Esophagus muscularis mucosa (tissue), 4 donors: ENCODE data around the gene TRPM3. TPM values are rescaled to one million over a fixed set of nuclear protein-coding genes. Genes with fewer than 3 reads are reported as not detected.

Experiments
- DNase-seq: peaks from one replicate; pipeline ENCODE4 v3.0.0-alpha.2; 2017; ENCODE audit errors: extremely low spot score
- H3K27ac ChIP-seq, 4 donors: fragments of 200-600 bp; sonication (generic); replicated peaks in 1 of 4; 1 replicate in 3 of 4; 2 replicates in 1 of 4; pipeline ENCODE4 v1.5.1; 2016 to 2019; ENCODE audit warnings: mild to moderate bottlenecking in 1 of 4
- H3K27me3 ChIP-seq, 4 donors: fragments of 200-600 bp; sonication (generic); one replicate each; pipeline versions ENCODE4 v1.5.1 to v1.6.0; 2016 to 2019
- H3K36me3 ChIP-seq, 4 donors: fragments of 200-600 bp; sonication (generic); one replicate each; pipeline ENCODE4 v1.5.1; 2016 to 2019
- H3K4me1 ChIP-seq, 4 donors: fragments of 200-600 bp; sonication (generic); one replicate each; pipeline ENCODE4 v1.5.1; 2016 to 2019
- H3K4me3 ChIP-seq, 4 donors: fragments of 200-600 bp; sonication (generic); 1 replicate in 2 of 4; 2 replicates in 2 of 4; pipeline ENCODE4 v1.5.1; 2016 to 2019; ENCODE audit warnings: mild to moderate bottlenecking in 4 of 4, moderate library complexity in 1 of 4
- H3K9me3 ChIP-seq, 4 donors: fragments of 200-600 bp; sonication (generic); 1 replicate in 3 of 4; 2 replicates in 1 of 4; pipeline ENCODE4 v1.5.1; 2016 to 2019
- CTCF ChIP-seq, 3 experiments: fragments of 200-600 bp in 2 of 3; fragments of 450-650 bp in 1 of 3; sonication (generic) in 2 of 3; IDR thresholded peaks; one replicate each; pipeline ENCODE4 v1.5.1; 2017 to 2019; ENCODE audit warnings: antibody characterized with exemption in 3 of 3, mild to moderate bottlenecking in 2 of 3, moderate library complexity in 1 of 3
- EP300 ChIP-seq: sonication (generic); formaldehyde crosslinking; IDR thresholded peaks from one replicate; pipeline ENCODE4 v1.6.1; 2017; ENCODE audit warnings: antibody characterized with exemption
- POLR2A ChIP-seq: fragments of 450-650 bp; IDR thresholded peaks from one replicate; pipeline ENCODE4 v1.6.1; 2017; ENCODE audit warnings: antibody characterized with exemption, moderate library complexity, mild to moderate bottlenecking, low read depth
- POLR2AphosphoS5 ChIP-seq, 2 donors: sonication (generic); formaldehyde crosslinking; IDR thresholded peaks; one replicate each; pipeline ENCODE4 v1.6.1; 2017; ENCODE audit warnings: antibody characterized with exemption in 2 of 2
- WGBS: methylation state at CpG from one replicate; pipeline ENCODE4 v1.1.5; 2018; 5-methylcytosine and 5-hydroxymethylcytosine counted together
- intact Hi-C: fragments of 100-400 bp; cut with DNase I; formaldehyde crosslinking; loops from one replicate; pipeline ENCODE4 v1.15.1; 2023
- total RNA-seq, 4 donors: library from RNA; depleted of rRNA; stranded (reverse); fragments of >200 nt; gene quantifications; one replicate each; pipeline versions ENCODE4 v1.1.0 to v1.2.1, GENCODE V29; 2016

Gene TRPM3
- total RNA-seq, 4 donors from 2014 or later = 0.13 to 0.17 TPM; not detected in 2

GRCh38 chr9:70878576-70878975, 242.8 kb downstream of the TRPM3 start:
- Histone ChIP-seq H3K4me3 (no peak overlapping the region), H3K9me3 (no peaks in the 10 kb centered on the region), H3K27me3 (no peaks in the 10 kb centered on the region), H3K36me3 (no peaks in the 10 kb centered on the region), H3K4me1 (no peaks in the 10 kb centered on the region), H3K27ac (no peak overlapping the region)
- intact Hi-C loops = no loop called here
- no peak for TF ChIP-seq POLR2AphosphoS5 (IDR thresholded peaks at IDR 0.05)
- TF ChIP-seq CTCF (IDR thresholded peaks at IDR 0.05) = no peak
- TF ChIP-seq EP300 = no peak
- TF ChIP-seq POLR2A = no peak
- 64% methylated on average over 4 of the region's 4 CpGs for WGBS
- no peak for DNase-seq

- H3K4me3 ChIP-seq = no peak overlapping the region
- no peaks in the 10 kb centered on the region for H3K27me3 ChIP-seq
Measured at GRCh38 chr9:70874451-70874850, 247.0 kb downstream of the TRPM3 start.

GRCh38 chr9:70873506-70873905, 247.9 kb downstream of the TRPM3 start:
- WGBS = 61% methylated on average over 2 of the region's 2 CpGs
- no peak for DNase-seq
- intact Hi-C loops = no loop called here
- TF ChIP-seq EP300 = no peak
- TF ChIP-seq POLR2A = no peak
- TF ChIP-seq POLR2AphosphoS5 (IDR thresholded peaks at IDR 0.05) = no peak
- no peak for TF ChIP-seq CTCF (IDR thresholded peaks at IDR 0.05)
- H3K4me3 ChIP-seq = no peak overlapping the region
- H3K9me3 ChIP-seq = no peaks in the 10 kb centered on the region
- H3K27ac ChIP-seq = no peak overlapping the region
- H3K36me3 ChIP-seq = no peaks in the 10 kb centered on the region
- H3K27me3 ChIP-seq = no peaks in the 10 kb centered on the region
- H3K4me1 ChIP-seq = no peaks in the 10 kb centered on the region

More at GRCh38 chr9:70874451-70874850, 247.0 kb downstream of the TRPM3 start:
- no peaks in the 10 kb centered on the region for H3K4me1 ChIP-seq
- no peaks in the 10 kb centered on the region for H3K36me3 ChIP-seq
- WGBS = 88% methylated on average over 1 of the region's 1 CpG
- DNase-seq = no peak
- intact Hi-C loops = no loop called here
- H3K9me3 ChIP-seq = no peaks in the 10 kb centered on the region
- no peak for TF ChIP-seq CTCF (IDR thresholded peaks at IDR 0.05)
- TF ChIP-seq EP300 = no peak
- TF ChIP-seq POLR2AphosphoS5 (IDR thresholded peaks at IDR 0.05) = no peak
- TF ChIP-seq POLR2A = no peak
- H3K27ac ChIP-seq = no peak overlapping the region

- 47% methylated on average over 15 of the region's 15 CpGs for WGBS
- no peaks in the 10 kb centered on the region for H3K36me3 ChIP-seq
- no peak for DNase-seq
- no peaks in the 10 kb centered on the region for H3K4me1 ChIP-seq
- no peaks in the 10 kb centered on the region for H3K9me3 ChIP-seq
- TF ChIP-seq POLR2A (no peak), EP300 (no peak), CTCF (IDR thresholded peaks at IDR 0.05) (no peak), POLR2AphosphoS5 (IDR thresholded peaks at IDR 0.05) (no peak)
- H3K27ac ChIP-seq = no peak overlapping the region
- intact Hi-C loops = no loop called here
- H3K27me3 ChIP-seq = no peaks in the 10 kb centered on the region
- peak overlapping the region; percentile 36 to 51 (median 41) for H3K4me3 ChIP-seq
Measured at GRCh38 chr9:70868661-70869652, 252.5 kb downstream of the TRPM3 start.
